Measurements from ENCODE around the gene MACC1.
A peak's percentile ranks its signal among the peaks of the same experiment; 100 is the strongest.
"Not testable (repeated sequence)": the region's sequence is repeated elsewhere in the genome, so short reads cannot be mapped to it uniquely, and the experiment has no call there.

The MACC1 gene

DNA sequence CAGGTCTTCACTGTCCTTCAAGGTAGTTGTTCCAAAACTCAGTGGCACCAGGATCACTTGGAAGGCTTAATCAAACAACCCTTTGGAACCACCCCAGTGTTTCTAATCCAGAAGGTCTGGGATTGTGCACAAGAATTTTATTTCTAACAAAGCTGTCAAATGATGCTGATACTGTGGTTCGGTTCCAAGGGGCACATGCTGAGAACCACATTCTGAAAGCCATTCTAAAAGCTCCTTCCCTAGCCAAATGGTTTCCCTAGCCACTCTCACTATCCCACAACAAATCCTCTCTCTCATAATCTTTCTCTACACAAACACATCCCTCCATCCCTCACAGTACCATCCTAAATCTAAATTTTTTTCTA, 52.1 kb downstream of the MACC1 start:
- DNase-seq, result no peak

DNA sequence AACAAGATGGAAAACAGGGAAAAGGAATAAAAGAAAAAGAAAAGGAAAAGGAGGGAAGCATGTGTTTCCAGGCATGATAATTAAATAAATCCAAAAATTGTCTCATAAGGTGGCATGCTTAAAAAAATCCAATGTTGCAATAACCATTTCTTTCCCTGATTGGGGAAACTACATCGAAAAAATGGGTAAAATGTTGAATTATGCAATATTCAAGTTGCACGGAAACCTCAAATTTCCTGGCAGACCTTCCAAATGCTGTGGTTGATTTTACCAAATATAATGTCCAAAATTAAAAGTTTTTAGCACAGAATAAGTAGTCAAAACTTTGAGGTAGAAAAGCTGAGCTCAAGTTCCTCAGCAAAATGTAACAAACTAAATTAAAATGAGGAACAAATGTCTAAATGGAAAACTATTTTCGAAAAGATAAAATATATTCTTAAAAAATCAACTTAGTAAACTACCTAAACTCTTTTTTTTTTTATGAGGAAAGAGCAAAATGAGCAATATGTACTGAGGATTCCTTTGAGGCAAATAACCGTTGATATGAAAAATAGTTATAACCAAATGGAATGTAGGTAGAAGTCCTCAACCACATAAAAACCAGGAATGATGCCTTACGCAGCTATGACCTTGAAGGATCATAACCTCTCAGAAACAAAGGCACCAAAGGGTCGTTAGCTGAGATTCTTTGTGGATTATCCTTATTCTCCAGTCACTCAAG, 52.6 kb downstream of the MACC1 start:
- DNase-seq, result peak; percentile 61

DNA sequence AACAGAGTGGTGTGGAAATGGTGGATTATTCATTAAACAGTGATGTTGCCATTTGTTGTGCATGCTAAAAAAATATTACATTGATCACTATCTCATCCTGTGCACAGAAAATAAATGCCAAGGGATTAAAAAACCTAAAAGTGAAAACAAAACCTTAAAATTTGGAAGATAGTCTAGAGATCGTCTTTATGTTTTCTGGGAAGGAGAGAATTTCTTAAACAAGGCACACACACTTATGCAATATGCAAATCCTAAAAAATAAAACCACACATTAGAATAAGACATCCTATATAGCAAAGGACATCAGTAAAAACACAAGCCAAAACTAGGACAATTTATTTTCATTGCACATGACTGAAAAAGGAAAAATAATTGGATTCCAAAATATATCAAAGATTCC, 54.5 kb downstream of the MACC1 start:
- no peak for DNase-seq

DNA sequence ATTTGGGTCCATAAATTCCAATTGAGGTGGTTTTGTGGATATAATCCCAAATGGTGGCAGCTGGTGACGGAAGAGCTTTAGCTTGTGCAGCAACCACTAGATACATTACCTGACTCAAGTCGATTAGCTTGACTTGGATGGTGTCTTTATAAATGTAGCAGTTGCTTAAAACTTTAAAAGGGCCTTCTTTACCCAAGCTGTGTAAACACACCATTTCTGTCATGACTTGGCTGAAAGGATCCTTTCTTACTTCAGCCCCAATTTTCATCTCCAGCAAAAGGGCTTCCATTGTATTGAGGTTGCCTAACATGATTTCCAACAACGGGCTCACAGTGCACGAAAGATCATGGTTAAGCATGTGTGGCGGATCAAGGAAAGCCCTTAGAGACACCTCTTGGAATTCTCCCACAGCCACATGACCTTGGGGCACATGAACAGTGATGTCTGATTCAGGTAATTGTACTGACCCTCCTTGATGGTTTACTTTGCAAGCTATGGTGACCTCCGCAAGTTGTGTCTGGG, 57.9 kb downstream of the MACC1 start:
- DNase-seq, result no peak

DNA sequence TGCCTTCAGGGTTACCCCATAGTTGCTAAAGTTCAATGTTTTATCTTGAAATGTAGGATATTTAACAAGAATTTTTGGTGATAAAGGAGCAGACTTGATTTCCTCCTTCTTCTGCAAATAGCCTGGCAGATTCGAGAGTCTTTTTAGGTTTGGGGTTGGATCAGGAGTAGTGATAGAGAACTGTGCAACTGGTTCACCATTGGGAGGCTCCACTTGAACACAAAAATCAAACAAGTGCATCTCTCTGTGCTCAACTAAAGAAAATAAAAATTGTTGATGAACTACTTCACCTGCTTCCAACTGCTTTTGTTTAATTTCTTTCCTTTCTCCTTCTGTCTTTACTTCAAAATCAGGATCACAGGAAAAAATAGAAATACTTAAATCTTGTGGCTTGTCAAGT, 58.5 kb downstream of the MACC1 start:
- DNase-seq, result no peak

DNA sequence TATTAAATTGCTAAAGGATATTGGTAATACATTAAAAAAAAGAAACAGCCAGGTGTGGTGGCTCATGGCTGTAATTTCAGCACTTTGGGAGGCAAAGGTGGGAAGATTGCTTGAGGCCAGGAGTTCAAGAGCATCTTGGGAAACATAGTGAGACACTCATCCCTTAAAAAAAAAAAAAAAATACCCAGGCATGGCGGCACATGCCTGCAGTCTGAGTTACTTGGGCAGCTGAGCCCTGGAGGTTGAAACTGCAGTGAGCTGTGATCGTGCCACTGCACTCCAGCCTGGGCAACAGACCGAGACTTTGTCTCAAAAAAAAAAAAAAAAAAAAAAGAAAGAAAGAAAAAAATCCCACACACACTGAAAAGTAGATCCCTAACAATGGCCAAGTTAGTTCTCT, 59.7 kb downstream of the MACC1 start:
- DNase-seq, result no peak

DNA sequence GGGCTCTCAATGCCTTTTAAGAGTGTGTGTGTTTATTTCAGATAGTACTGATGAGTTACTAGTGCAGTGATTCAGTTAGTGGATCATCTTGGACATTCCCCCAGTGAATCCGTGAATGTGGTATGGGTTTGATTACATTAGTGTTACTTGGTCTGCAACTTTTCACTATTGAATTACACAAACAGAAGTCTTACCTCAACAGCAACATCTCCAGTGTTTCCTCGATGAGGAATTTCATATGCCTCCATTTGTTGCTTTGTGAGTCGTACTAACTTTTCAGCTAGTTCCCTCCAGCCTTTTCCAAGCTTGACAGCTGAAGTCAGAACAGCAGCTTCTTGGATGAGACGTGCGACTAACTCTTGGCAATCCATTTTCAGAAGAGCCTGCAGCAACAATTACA, 63.2 kb downstream of the MACC1 start:
- peak; percentile 9 for DNase-seq

DNA sequence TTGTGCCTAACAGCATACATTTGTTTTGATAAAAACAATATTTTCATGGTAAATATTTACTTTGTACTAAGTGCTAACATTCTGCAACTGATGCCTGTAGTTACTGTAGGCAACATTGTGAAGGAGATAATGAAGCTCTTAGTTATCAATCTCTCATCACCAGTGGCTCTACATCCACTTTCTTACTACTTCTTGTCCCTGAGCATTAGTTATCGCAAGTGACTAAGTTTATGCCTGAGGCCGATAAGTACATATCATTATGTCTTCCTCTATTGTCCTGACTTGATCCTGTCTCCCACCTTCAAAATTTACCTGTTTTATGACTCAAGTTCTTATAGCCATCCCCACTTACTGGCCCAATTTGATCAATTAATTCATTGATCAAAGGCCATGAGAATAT, 63.6 kb downstream of the MACC1 start:
- DNase-seq, result no peak

DNA sequence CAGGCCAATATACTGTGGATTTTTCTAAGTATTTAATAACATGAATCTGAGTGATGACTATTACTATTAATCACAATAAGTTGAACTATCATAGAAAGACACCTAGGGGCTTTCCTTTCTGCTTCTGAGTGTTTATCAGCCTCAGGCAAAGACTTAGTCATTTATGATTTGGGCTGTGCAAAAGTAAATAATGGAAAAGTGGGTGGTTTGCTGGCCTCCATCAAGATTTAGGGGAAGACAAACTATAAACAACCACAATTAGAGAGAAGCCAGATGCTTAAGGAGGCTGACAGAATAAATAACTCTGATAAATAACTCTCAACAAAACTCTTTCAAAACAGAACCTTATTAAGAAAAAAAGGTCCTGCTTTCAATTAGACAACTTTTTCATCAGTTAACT, 64.7 kb downstream of the MACC1 start:
- DNase-seq, result no peak

DNA sequence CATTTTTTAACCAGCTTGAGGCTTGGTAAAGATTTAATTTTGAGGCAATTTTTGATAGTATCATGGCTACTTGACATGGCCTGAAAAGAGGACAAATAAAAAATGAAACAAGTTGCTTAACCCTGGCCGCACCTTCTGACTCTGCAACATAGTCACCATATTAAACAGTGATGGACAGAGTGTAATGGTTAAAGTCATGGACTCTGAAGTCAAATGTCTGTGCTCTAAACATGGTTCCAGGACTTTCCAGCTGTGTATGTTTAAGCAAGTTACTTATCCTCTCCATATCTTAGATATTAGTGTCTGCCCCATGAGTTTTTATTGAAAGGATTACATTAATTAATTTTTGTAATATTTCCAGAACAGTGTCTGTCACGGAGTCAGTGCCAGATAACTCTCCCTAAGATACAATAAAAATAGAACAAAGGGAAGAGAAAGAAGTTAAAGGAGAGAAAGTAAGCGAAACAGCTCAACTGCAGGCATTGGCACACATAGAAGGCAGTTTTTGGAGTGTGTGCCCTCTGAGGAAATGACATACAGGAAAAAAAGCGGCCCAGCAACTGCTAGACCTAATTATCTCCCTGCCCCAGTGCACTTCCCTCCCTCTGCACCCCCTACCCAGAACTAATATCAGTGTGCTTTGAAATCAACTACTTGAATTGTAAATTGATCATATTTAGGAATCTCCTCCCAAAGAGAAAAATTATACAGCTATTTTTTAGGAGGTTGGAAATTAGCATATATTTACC, 65.3 kb downstream of the MACC1 start:
- no peak for DNase-seq

DNA sequence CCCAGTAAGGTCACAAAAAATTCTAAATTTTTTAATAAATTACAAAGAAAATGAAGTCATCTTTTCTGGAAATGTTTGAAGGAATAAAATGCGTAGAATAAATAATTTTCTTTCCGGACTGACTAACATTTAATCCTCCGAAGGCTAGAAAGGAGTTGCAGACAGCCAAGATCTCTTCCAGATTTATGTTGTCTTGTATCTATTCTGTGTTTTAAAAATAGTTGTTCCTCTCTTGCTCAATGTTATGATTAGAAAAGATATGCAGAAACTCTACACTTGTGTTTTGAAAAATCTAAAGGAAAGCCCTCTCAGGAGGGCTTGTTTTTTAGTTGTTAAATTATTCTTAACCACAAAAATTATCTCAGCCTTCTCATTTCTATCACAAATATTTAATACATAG, 70.7 kb downstream of the MACC1 start:
- peak; percentile 36 for DNase-seq

DNA sequence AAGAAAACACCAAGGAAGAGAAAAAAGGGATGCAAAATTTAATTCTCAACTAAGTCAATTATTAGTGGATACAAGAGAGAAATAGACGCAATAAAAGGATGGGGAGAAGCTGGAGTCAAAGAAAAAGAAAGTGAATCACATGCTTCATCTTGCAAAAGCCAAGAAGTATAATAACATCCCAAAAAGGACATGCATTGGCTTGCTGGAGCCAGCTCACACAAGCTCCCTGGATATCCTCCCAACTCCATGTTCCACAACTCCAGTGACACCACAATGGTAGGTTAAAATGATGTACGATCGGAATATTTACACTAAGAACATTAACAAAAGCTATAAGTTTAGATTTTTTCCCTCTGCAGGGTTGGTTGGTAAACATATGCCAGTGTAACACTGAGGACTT, 72.4 kb downstream of the MACC1 start:
- DNase-seq, result no peak

DNA sequence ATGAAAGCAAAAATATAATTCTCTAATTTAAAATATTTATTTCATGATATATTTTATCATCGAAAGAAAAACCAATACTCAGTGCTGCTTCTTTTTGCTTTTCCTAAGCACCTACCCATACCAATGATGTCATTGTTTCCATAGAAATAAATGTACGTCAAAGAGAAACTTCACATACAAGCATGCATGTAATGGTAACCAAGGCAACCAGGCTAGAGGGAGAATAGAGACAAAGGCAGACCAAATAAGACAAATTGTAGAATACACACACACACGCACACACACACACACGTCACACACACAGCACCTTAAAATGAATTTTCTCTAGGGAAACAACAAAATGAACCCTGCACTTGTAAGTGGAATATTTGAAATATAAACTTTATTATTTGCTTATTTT, 75.5 kb downstream of the MACC1 start:
- no peak for DNase-seq

DNA sequence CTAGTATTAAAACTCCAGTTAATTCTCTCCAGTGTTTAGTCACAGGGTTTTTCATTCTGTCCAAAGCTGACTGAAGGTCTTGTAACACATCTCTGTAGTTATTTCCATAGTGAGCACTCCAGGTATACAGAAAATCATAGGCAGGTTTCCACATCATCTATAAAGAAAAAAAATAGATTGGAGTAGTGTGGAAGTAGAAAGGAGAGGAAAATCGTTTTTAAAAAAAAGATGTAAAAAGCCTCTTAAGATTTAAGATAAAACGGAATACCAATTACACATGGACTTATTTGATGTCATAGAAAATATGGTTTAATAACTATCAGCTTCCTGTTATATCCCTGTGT, 76.2 kb downstream of the MACC1 start:
- DNase-seq, result no peak

DNA sequence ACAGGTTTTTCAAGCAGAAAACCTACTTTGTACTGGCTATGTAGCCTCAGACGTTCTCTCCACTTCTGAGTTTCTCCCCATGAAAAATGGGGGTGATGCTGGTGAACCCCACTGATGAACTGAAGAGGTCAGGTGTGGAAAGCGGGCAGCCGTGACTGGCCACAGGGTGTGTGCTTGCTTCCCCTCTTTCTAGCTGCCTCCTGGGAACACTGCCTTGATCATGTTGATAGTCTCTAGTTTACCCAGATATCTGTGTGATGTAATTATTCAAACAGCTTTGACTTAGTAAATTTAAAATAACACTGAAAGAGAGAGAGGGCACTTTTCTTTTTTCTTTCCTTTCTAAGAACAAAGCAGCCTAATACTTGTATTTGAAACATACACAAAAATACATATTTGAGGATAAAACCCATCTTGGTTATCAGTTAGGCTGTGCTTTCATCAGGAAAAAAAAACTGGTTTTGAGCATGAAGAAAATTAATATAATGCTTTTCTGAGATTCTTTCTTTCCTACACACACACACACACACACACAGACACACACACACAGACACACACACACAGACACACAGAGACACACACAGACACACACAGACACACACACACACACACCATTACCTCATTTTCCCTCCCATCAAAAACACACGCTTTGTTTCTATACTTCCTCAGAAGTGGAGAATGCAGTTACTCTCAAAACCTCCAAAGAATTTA, 76.7 kb downstream of the MACC1 start:
- no peak for DNase-seq

DNA sequence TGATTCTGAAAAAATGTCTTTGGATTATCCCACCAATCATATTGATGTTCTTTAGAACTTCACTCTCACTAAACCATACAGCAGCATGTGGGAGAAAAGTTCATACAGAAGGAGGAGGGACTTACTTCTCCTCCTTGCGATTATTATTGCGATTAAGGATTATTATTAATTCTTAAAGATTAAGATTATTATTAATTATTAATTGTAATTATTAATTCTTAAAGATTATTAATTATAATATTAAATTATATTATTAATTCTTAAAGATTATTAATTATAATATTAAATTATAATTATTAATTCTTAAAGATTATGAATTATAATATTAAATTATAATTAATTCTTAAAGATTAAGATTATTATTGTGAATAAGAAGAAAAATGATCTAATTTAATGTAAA, 80.5 kb downstream of the MACC1 start:
- DNase-seq, result no peak

DNA sequence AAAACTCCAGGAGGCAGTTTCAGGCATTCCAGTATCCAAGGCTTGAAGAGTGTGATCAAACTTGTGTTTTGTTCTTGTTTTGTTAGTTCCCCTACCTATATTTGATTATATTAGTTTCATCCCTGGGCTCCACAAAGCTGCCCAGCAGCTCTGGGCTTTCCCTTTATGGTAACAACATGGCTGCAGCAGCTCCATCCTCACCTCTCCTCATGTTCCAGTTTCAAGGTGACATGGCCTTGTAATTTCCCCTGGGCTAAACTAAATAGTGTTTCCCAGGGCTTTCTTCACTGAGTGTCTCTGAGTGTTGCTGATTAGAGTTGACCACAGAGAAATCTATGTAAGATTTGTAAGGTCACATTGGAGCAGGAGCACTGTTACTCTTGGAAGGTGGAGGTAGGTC, 83.4 kb downstream of the MACC1 start:
- no peak for DNase-seq

DNA sequence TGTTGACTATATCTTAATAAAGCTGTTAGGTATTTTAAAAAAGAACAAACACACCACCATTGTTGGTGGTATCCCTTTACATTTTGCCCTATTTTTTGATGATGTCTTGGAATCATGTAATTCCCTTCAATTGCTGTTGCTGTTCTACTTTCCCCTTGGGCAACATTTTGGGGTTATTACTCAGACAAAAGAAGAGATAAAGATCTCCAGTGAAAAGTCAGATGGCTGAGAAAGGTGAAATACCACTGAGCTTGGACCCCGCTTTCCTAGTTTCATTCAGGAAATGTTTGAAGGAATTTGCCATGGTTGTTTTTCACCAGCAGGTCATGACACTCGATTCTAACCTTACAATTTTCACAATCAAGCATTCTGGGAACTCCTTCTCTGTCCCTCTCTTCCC, 84.6 kb downstream of the MACC1 start:
- no peak for DNase-seq

DNA sequence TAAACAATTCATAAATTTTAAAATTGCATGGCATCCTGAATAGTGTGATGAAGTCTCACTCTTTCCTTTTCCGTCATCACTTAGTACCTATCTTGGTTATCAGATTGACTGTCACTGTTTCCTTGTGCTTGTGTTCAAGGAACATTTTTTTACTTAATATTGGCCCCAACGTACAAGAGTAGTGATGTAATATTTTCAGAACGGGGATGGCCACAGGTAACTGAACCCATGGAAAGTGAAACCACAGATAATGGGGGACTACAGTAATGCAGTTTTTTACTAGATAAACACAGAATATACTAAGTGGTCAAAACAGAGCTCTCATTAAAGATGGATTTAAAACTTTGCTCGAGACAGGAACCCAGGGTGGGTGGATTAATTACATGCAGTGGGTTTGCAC, 85.4 kb downstream of the MACC1 start:
- no peak for DNase-seq

DNA sequence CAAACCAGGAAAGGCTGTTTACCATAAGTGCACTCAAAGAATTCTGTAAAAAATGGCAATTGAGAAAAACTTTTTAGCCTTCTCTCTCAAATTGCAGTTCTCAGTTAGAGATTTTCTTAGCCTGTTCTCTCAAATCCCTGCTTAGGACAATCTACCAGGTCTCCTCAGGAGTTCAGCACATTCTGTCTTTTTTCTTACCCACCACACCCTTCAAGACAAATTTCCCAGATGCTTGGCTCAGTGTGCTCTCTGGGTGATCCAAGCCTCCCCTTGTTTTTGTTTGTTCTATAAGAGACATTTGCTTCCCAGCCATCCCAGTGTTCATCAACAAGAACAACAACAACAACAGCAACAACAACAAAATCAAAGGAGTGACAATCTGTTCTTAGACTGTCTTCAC, 87.3 kb downstream of the MACC1 start:
- DNase-seq, result no peak

DNA sequence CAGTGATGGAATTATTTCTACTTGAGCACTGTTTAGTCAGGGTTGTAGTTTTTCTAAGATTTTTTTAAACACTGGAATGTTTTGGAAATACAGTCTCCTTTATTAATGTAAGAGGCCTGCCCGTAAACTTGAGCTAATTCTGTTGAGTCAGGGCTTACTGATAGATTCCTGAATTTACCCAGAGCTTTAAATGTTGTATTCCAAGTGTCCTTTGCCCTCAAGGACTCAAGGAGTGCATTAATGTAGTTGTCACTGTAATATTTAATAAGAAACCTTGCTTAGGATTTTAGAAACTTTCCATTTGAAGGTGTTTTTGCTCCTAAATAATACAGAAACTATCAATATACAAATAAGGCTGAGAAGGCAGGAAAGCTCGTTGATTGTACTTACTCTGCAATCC, 89.2 kb downstream of the MACC1 start:
- DNase-seq, result no peak

DNA sequence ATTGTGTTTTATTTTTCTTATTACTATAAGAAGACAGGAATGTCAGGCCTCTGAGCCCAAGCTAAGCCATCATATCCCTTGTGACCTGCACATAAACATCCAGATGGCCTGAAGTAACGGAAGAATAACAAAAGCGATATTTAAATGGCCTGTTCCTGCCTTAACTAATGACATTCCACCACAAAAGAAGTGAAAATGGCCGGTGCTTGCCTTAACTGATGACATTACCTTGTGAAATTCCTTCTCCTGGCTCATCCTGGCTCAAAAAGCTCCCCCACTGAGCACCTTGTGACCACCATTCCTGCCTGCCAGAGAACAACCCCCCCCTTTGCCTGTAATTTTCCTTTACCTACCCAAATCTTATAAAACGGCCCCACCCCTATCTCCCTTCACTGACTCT, 91.1 kb downstream of the MACC1 start:
- not testable (repeated sequence) for DNase-seq

DNA sequence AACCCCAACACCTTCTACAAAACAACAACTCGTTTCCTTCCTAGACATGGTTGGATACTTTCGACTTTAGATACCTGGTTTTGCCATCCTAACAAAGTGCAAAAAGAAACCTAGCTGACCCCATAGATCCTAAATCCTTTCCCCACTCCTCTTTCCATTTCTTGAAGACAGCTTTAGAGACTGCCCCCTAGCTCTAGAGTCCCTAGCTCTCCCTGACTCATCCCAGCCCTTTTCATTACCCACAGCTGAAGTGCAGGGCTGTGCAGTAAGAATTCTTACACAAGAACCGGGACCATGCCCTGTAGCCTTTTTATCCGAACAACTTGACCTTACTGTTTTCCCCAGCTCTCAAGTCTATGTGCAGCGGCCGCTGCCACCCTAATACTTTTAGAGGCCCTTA, 93.1 kb downstream of the MACC1 start:
- not testable (repeated sequence) for DNase-seq

DNA sequence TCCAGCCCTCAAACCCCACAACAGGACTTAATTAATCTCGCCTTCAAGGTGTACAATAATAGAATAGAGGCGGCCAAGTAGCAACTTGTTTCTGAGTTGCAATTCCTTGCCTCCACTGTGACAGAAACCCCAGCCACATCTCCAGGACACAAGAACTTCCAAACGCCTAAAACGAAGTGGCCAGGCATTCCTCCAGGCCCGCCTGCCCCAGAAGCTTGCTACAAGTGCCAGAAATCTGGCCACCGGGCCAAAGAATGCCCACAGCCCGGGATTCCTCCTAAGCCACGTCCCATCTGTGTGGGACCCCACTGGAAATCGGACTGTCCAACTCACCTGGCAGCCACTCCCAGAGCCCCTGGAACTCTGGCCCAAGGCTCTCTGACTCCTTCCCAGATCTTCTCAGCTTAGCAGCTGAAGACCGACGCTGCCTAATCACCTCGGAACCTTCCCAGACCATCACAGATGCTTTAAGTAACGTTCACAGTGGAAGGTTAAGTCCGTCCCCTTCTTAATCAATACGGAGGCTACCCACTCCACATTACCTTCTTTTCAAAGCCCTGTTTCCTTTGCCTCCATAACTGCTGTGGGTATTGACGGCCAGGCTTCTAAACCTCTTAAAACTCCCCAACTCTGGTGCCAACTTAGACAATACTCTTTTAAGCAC, 94.4 kb downstream of the MACC1 start:
- not testable (repeated sequence) for DNase-seq

All from fibroblast of skin of right quadriceps (primary cell).